Glutamatergic neuron (in vitro differentiated cells): ENCODE results near the gene FAM3A. TPM values are rescaled to one million over a fixed set of nuclear protein-coding genes. Genes with fewer than 3 reads are reported as not detected.

Experiments used
- DNase-seq: peaks from one replicate; pipeline ENCODE4 v3.0.0; 2022
- H3K27ac Mint-ChIP-seq: one replicate; pipeline ENCODE4 v1.8.0; 2020; ENCODE audit warnings: mild to moderate bottlenecking, mixed read lengths, inconsistent platforms; ENCODE audit not compliant: unreplicated experiment
- H3K27me3 Mint-ChIP-seq: one replicate; pipeline ENCODE4 v1.8.0; 2020; ENCODE audit warnings: mild to moderate bottlenecking, moderate library complexity, mixed read lengths, inconsistent platforms; ENCODE audit not compliant: unreplicated experiment
- H3K36me3 Mint-ChIP-seq: one replicate; pipeline ENCODE4 v1.8.0; 2020; ENCODE audit warnings: mild to moderate bottlenecking, mixed read lengths, inconsistent platforms; ENCODE audit not compliant: unreplicated experiment
- H3K4me1 Mint-ChIP-seq: one replicate; pipeline ENCODE4 v1.8.0; 2020; ENCODE audit warnings: mild to moderate bottlenecking, low read depth, mixed read lengths, inconsistent platforms; ENCODE audit not compliant: unreplicated experiment
- H3K4me3 Mint-ChIP-seq: one replicate; pipeline ENCODE4 v1.8.0; 2020; ENCODE audit warnings: mild to moderate bottlenecking, mixed read lengths, inconsistent platforms; ENCODE audit not compliant: unreplicated experiment
- H3K9me3 Mint-ChIP-seq: one replicate; pipeline ENCODE4 v1.8.0; 2020; ENCODE audit warnings: mild to moderate bottlenecking, moderate library complexity, mixed read lengths, inconsistent platforms; ENCODE audit not compliant: unreplicated experiment
- CTCF ChIP-seq: fragments of 200-600 bp; sonication (generic); IDR thresholded peaks from one replicate; pipeline ENCODE4 v1.5.0; 2021; ENCODE audit not compliant: partially characterized antibody, unreplicated experiment
- total RNA-seq: library from RNA; stranded (reverse); fragmentation: NEBNext Ultra II Directional; extraction: Animal tissue kit (Norgen Biotek cat#: 25700); gene quantifications from one replicate; pipeline ENCODE4 v1.2.1, GENCODE V29; 2021; ENCODE audit not compliant: unreplicated experiment

The FAM3A gene
- total RNA-seq, 1 donor from 2014 or later: 32.0 TPM

GRCh38 chrX:154468217-154468616, 47.8 kb downstream of the FAM3A start:
- Mint-ChIP-seq H3K9me3 (peaks cover 1% of the 10 kb centered on the region), H3K36me3 (no peaks in the 10 kb centered on the region), H3K4me3 (no peak overlapping the region), H3K27ac (no peak overlapping the region), H3K27me3 (peaks cover 2% of the 10 kb centered on the region), H3K4me1 (no peaks in the 10 kb centered on the region)
- DNase-seq: no peak
- TF ChIP-seq CTCF: no peak

GRCh38 chrX:154467556-154467955, 48.5 kb downstream of the FAM3A start:
- no peak overlapping the region for H3K4me3 Mint-ChIP-seq

GRCh38 chrX:154466907-154467306, 49.1 kb downstream of the FAM3A start:
- Mint-ChIP-seq H3K27me3 (peaks cover 2% of the 10 kb centered on the region), H3K4me1 (peaks cover under 1% of the 10 kb centered on the region), H3K36me3 (no peaks in the 10 kb centered on the region), H3K9me3 (no peaks in the 10 kb centered on the region), H3K27ac (no peak overlapping the region), H3K4me3 (no peak overlapping the region)
- DNase-seq: no peak
- TF ChIP-seq CTCF: no peak

More at GRCh38 chrX:154467556-154467955, 48.5 kb downstream of the FAM3A start:
- H3K27me3 Mint-ChIP-seq: peaks cover 2% of the 10 kb centered on the region
- no peaks in the 10 kb centered on the region for H3K36me3 Mint-ChIP-seq
- no peaks in the 10 kb centered on the region for H3K4me1 Mint-ChIP-seq
- no peak overlapping the region for H3K27ac Mint-ChIP-seq
- DNase-seq: no peak
- TF ChIP-seq CTCF: no peak
- no peaks in the 10 kb centered on the region for H3K9me3 Mint-ChIP-seq

- peaks cover 2% of the 10 kb centered on the region for H3K9me3 Mint-ChIP-seq
- no peak for DNase-seq
Observed at GRCh38 chrX:154466036-154466435, 50.0 kb downstream of the FAM3A start.

GRCh38 chrX:154465601-154466000, 50.4 kb downstream of the FAM3A start:
- Mint-ChIP-seq H3K27me3 (peaks cover 2% of the 10 kb centered on the region), H3K4me1 (peaks cover 4% of the 10 kb centered on the region), H3K36me3 (no peaks in the 10 kb centered on the region), H3K4me3 (no peak overlapping the region), H3K9me3 (peaks cover 3% of the 10 kb centered on the region), H3K27ac (no peak overlapping the region)
- no peak for TF ChIP-seq CTCF
- DNase-seq: no peak

More at GRCh38 chrX:154466036-154466435, 50.0 kb downstream of the FAM3A start:
- Mint-ChIP-seq H3K4me3 (no peak overlapping the region), H3K27me3 (peaks cover 2% of the 10 kb centered on the region), H3K4me1 (peaks cover 2% of the 10 kb centered on the region), H3K27ac (no peak overlapping the region), H3K36me3 (no peaks in the 10 kb centered on the region)
- TF ChIP-seq CTCF: no peak
